Peyer's patch (tissue), 4 donors: ENCODE results near the gene DEAF1.

Experiments
- CTCF ChIP-seq, 6 experiments: fragments of 450-650 bp in 4 of 6; fragments of 200-600 bp in 2 of 6; sonication (generic) in 1 of 6; IDR thresholded peaks; one replicate each; pipeline ENCODE4 v1.5.1; 2017 to 2019; ENCODE audit warnings: antibody characterized with exemption in 6 of 6, mild to moderate bottlenecking in 3 of 6, moderate library complexity in 1 of 6
- POLR2A ChIP-seq, 2 donors: fragments of 450-650 bp; IDR thresholded peaks; one replicate each; pipeline ENCODE4 v1.5.1; 2017; ENCODE audit warnings: antibody characterized with exemption in 2 of 2, mild to moderate bottlenecking in 2 of 2, moderate library complexity in 2 of 2

- TF ChIP-seq POLR2A (IDR thresholded peaks at IDR 0.05) (no peak), CTCF (IDR thresholded peaks at IDR 0.05) (no peak)
These were observed 97.8 kb downstream of the DEAF1 start for GRCh38 chr11:597166-597725.
